Heart right ventricle (tissue), 16 donors: Measurements from ENCODE around the gene NKX1-1. TPM values are rescaled to one million over a fixed set of nuclear protein-coding genes. Genes with fewer than 3 reads are reported as not detected.

Source experiments
- ATAC-seq, 8 donors: fragments of 200-7000 bp; cut with Tn5 transposase; one replicate each; pipeline ENCODE4 v1.9.1; 2020; ENCODE audit warnings: mild to moderate bottlenecking in 8 of 8, moderate library complexity in 8 of 8, moderate number of reproducible peaks in 1 of 8
- DNase-seq, 2 donors: peaks; one replicate each; pipeline ENCODE4 v3.0.0-alpha.2; 2020
- H3K27ac ChIP-seq, 10 donors: fragments of 200-600 bp; sonication (generic) in 2 of 10; one replicate each; pipeline versions ENCODE4 v1.5.0 to v1.8.0; 2020 to 2022; ENCODE audit warnings: mild to moderate bottlenecking in 3 of 10
- H3K27me3 ChIP-seq, 7 donors: fragments of 200-600 bp; one replicate each; pipeline ENCODE4 v1.8.0; 2021 to 2022; ENCODE audit warnings: mild to moderate bottlenecking in 2 of 7
- H3K36me3 ChIP-seq, 9 donors: fragments of 200-600 bp; sonication (generic) in 1 of 9; one replicate each; pipeline versions ENCODE4 v1.5.0 to v1.8.0; 2020 to 2022; ENCODE audit warnings: mild to moderate bottlenecking in 2 of 9
- H3K4me1 ChIP-seq, 9 donors: fragments of 200-600 bp; sonication (generic) in 1 of 9; one replicate each; pipeline versions ENCODE4 v1.5.0 to v1.8.0; 2020 to 2022; ENCODE audit warnings: mild to moderate bottlenecking in 4 of 9
- H3K4me3 ChIP-seq, 10 donors: fragments of 200-600 bp; sonication (generic) in 2 of 10; one replicate each; pipeline versions ENCODE4 v1.5.0 to v1.8.0; 2020 to 2022; ENCODE audit warnings: mild to moderate bottlenecking in 7 of 10, moderate library complexity in 2 of 10
- H3K9me3 ChIP-seq, 11 donors: fragments of 200-600 bp in 10 of 11; sonication (generic) in 2 of 11; one replicate each; pipeline versions ENCODE4 v1.5.0 to v1.8.0; 2013 to 2022; ENCODE audit warnings: mild to moderate bottlenecking in 2 of 11, control low read depth in 1 of 11, moderate library complexity in 1 of 11
- WGBS, 2 donors: extraction: QIAGEN DNeasy Blood & Tissue Kit; methylation state at CpG; one replicate each; pipeline ENCODE4 v1.1.7; 2013; ENCODE audit warnings: inconsistent platforms in 1 of 2; 5-methylcytosine and 5-hydroxymethylcytosine counted together
- intact Hi-C, 10 donors: fragments of 100-400 bp; cut with DNase I; formaldehyde crosslinking; loops; one replicate each; pipeline versions ENCODE4 v1.11.1 to v1.14.2; 2022
- polyA plus RNA-seq, 2 donors: library from polyadenylated mRNA; stranded (reverse); fragments of 200-250 nt; gene quantifications; one replicate each; pipeline ENCODE4 v1.2.3, GENCODE V29; 2013
- total RNA-seq, 10 donors: library from RNA; stranded (reverse); fragmentation: NEBNext Ultra II Directional in 3 of 10; extraction: Animal tissue kit (Norgen Biotek cat#: 25700) in 3 of 10; gene quantifications; one replicate each; pipeline versions ENCODE4 v1.2.1 to v1.2.4, GENCODE V29; 2021 to 2023
- TF ChIP-seq, protein P1 (sequence below), 9 donors: fragments of 200-600 bp; sonication (generic) in 2 of 9; IDR thresholded peaks; one replicate each; pipeline versions ENCODE4 v1.5.0 to v1.8.0; 2021 to 2022; ENCODE audit warnings: antibody characterized with exemption in 9 of 9, mild to moderate bottlenecking in 5 of 9, moderate library complexity in 1 of 9
- donor health status: Arrhythmogenic right ventricular cardiomyopathy.
- donor health status: ischemic (EF 13 %, LVEDD 7.1; RV severe dilation, severe dysfunction).
- donor health status: healthy with polysubstance abuse.
- donor health status: DM: no; HTN: yes; CAD: no.
- donor health status: DM: no; HTN: no; CAD: no.
- donor health status: ischemic (EF 25% LVEDD 6.9; RV normal size, moderate dysfunction).
- donor health status: ischemic (EF 25% LVEDD 5.7; RV mildly dilated, moderate dysfunction).
- donor health status: healthy.
- donor health status: DM: yes; HTN: yes; CAD: no.
- donor health status: Ischemic cardiomyopathy.
- donor health status: ischemic (EF 35%, LVEDD 5.7; RV mildly dilated, moderate dysfunction).
- donor health status: nonischemic (EF 11% LVEDD 7.7; RV severe dilation, severe dysfunction).
- donor health status: DM: yes; HTN: yes; CAD: no.
- donor health status: PGD.
- donor health status: ischemic (EF 29% LVEDD 5.4; RV normal size, mild dysfunction).
- donor health status: nonischemic (EF 23%, LVEDD 6.1; RV moderate dilation, normal function).

The NKX1-1 gene
- total and polyA plus RNA-seq, 12 donors = not detected

DNA sequence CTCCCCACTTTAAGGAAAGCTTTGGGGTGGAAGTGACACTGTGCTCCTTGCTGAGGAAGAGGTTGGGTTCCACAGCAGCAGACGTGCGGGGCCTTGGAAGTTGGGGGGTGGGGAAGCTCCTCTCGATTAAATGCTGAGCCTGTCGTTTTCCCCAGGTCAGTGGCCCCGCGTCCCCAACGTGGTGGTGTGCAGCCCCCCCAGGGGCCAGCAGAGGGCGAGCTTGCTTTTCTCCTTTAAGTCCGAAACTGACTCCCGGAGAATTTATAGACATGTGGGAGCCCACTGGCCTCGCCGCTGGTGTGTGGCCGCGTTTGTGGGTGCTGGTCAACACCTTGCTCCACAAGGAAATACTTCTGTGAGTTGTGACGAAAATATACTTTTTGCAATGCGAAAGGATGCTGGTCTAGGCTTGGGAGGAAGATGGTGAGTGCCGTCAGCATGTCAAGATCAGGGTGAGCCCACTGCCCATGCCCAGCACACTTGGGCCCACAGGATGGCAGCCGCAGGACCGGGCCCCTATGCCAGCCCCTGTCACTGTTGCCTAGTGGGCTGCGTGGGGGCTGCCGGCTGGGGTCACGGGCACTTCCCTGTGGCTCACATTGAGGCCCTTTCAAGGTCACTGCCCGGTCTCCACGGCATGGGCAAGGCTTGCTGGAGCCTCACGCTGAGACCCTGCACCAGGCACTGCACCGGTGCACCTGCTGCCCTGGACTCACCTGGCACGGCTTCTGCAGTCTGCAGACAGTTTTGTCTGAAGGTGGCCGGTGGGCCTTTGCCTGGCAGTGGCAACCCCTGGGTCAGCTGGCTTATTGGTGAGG, 49.9 kb downstream of the NKX1-1 start:
- intact Hi-C loops = loop anchor here (1.0 to 10.0 kb wide), 12 partner anchors 102 to 371 kb away; partner anchors contain the start of genes TACC3 (in 3 of the 10) and TMEM129 (in 3 of the 10)
- Histone ChIP-seq H3K36me3 (peaks cover 0 to 72% (median 8%) of the 10 kb centered on the region in 9 donors), H3K9me3 (no peaks in the 10 kb centered on the region), H3K27me3 (no peaks in the 10 kb centered on the region), H3K4me1 (peaks cover 0 to 11% (median 3%) of the 10 kb centered on the region in 9 donors), H3K27ac (no peak overlapping the region), H3K4me3 (no peak overlapping the region)
- ATAC-seq (peak in 5 of 8 donors; percentile 20 to 54 (median 44)), DNase-seq (peak; percentile 42 to 69)
- WGBS, 2 donors = 51 to 52% methylated on average over 28 of the region's 28 CpGs
- TF ChIP-seq, protein P1, sequence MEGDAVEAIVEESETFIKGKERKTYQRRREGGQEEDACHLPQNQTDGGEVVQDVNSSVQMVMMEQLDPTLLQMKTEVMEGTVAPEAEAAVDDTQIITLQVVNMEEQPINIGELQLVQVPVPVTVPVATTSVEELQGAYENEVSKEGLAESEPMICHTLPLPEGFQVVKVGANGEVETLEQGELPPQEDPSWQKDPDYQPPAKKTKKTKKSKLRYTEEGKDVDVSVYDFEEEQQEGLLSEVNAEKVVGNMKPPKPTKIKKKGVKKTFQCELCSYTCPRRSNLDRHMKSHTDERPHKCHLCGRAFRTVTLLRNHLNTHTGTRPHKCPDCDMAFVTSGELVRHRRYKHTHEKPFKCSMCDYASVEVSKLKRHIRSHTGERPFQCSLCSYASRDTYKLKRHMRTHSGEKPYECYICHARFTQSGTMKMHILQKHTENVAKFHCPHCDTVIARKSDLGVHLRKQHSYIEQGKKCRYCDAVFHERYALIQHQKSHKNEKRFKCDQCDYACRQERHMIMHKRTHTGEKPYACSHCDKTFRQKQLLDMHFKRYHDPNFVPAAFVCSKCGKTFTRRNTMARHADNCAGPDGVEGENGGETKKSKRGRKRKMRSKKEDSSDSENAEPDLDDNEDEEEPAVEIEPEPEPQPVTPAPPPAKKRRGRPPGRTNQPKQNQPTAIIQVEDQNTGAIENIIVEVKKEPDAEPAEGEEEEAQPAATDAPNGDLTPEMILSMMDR (IDR thresholded peaks at IDR 0.05) = peak; percentile 70 to 90 (median 86)

DNA sequence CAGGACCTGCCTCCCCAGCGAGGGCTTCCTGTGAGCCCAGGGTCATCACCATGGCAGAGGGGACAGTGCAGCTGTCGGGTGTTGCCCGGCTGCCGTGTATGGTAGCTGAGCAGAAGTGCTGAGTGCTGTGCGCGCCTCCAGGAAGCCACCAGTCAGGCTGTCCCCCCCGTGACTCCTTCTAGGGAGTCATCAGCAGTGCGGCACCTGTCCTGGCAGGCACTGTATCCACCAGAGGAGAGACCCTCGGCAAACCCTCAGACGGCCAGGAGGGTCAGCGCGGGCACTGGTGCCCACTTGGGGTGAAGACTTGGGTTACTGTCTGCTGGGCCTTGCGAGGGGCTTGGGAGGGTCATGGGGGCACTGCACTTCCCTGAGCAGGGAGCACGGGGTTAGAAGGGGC, 50.9 kb downstream of the NKX1-1 start:
- TF ChIP-seq, protein P1 (IDR thresholded peaks at IDR 0.05) = no peak
- Histone ChIP-seq H3K4me3 (no peak overlapping the region), H3K36me3 (peaks cover 0 to 63% (median 8%) of the 10 kb centered on the region in 9 donors), H3K9me3 (no peaks in the 10 kb centered on the region), H3K4me1 (peaks cover 0 to 11% (median 3%) of the 10 kb centered on the region in 9 donors), H3K27ac (no peak overlapping the region), H3K27me3 (no peaks in the 10 kb centered on the region)
- DNase-seq (no peak), ATAC-seq (no peak)
- 93 to 94% methylated on average over 14 of the region's 14 CpGs for WGBS, 2 donors
- intact Hi-C loops = loop anchor here in 9 of 10 donors (5.0 to 10.0 kb wide), 8 partner anchors 101 to 372 kb away; partner anchors contain the start of genes TACC3 (in 3 of the 9) and TMEM129 (in 3 of the 9)

- H3K27ac ChIP-seq = no peak overlapping the region
- TF ChIP-seq, protein P1 (IDR thresholded peaks at IDR 0.05) = no peak
- peaks cover 0 to 11% (median 3%) of the 10 kb centered on the region in 9 donors for H3K4me1 ChIP-seq
- ATAC-seq = no peak
- peaks cover 0 to 64% (median 8%) of the 10 kb centered on the region in 9 donors for H3K36me3 ChIP-seq
- DNase-seq = no peak
- intact Hi-C loops = loop anchor here (5.0 to 10.0 kb wide), 10 partner anchors 100 to 372 kb away; partner anchors contain the start of genes TACC3 (in 3 of the 10) and TMEM129 (in 3 of the 10)
- H3K9me3 ChIP-seq = no peaks in the 10 kb centered on the region
- H3K4me3 ChIP-seq = no peak overlapping the region
- H3K27me3 ChIP-seq = no peaks in the 10 kb centered on the region
- 92% methylated on average over 18 of the region's 18 CpGs for WGBS, 2 donors
These were observed 51.3 kb downstream of the NKX1-1 start for GRCh38 chr4:1354983-1355275.

GRCh38 chr4:1354136-1354982, 51.9 kb downstream of the NKX1-1 start:
- no peak for DNase-seq
- H3K4me3 ChIP-seq = no peak overlapping the region
- H3K9me3 ChIP-seq = no peaks in the 10 kb centered on the region
- ATAC-seq = no peak
- H3K4me1 ChIP-seq = peaks cover 0 to 12% (median 3%) of the 10 kb centered on the region in 9 donors
- intact Hi-C loops = loop anchor here in 7 of 10 donors (5.0 to 10.0 kb wide), 7 partner anchors 100 to 373 kb away; partner anchors contain the start of genes TACC3 (in 3 of the 7) and TMEM129 (in 3 of the 7)
- H3K27ac ChIP-seq = no peak overlapping the region
- H3K36me3 ChIP-seq = peaks cover 0 to 69% (median 8%) of the 10 kb centered on the region in 9 donors
- WGBS, 2 donors = 89 to 91% methylated on average over 36 of the region's 36 CpGs
- H3K27me3 ChIP-seq = no peaks in the 10 kb centered on the region
- TF ChIP-seq, protein P1 (IDR thresholded peaks at IDR 0.05) = no peak
